ENCODE measurements around the gene HLA-DOB. TPM values are rescaled to one million over a fixed set of nuclear protein-coding genes. Genes with fewer than 3 reads are reported as not detected.

Gene HLA-DOB
- total RNA-seq, 1 donor from 2014 or later, result 4.2 TPM

DNA sequence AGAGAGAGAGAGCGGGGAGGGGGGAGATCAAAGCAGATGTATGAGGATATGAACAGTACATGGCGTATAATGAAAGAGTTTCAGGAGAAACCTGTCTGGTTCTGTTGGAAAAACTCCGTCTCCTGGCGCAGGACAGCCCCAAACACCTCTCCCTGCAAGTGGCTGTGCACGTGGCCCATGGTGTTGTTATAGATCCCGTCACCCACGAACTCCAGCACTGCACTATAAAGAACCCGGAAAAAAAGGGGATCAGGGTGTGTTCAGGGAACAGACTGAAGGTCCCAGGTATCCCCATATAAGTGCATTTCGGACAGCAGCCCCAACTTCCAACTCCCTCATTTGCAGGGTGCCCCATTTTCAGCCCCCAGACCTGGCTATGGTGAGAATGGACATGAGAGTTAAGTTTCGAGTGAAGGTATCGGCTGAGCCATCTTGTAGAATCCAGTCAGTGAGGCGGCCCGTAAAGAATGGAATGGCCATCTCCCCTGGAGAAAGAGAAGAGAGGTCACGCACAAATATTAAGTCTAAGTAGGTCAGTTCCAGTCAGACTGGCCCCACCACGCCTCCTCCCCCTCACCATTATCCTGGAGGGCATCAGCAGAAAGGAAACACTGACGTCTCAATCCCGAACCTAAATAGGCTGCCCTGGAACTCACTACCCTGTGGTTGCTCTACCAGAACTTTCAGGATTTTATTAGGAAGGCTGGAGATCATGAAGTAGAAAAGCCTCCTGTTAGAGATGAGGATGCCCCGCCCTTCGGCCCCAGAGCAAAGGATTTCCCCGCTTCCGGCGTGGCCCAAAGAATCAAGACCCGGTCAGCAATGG is 35.4 kb upstream of the HLA-DOB start:
- Mint-ChIP-seq H3K27me3 (ENCODE audit: insufficient read depth) (no peaks in the 10 kb centered on the region), H3K4me3 (peak overlapping the region; percentile 98), H3K4me1 (ENCODE audit: low read depth) (peaks cover 71% of the 10 kb centered on the region), H3K27ac (peak overlapping the region; percentile 94), H3K9me3 (no peaks in the 10 kb centered on the region), H3K36me3 (ENCODE audit: low read depth) (peaks cover 79% of the 10 kb centered on the region)
- DNase-seq (ENCODE audit: low spot score), result no peak
- intact Hi-C loops (cut with micrococcal nuclease), result loop anchor here (2.0 to 10.0 kb wide), 6 partner anchors 185 to 1280 kb away; partner anchors contain the start of genes AGPAT1, HLA-DQB1, HSPA1A and HSPA1L

DNA sequence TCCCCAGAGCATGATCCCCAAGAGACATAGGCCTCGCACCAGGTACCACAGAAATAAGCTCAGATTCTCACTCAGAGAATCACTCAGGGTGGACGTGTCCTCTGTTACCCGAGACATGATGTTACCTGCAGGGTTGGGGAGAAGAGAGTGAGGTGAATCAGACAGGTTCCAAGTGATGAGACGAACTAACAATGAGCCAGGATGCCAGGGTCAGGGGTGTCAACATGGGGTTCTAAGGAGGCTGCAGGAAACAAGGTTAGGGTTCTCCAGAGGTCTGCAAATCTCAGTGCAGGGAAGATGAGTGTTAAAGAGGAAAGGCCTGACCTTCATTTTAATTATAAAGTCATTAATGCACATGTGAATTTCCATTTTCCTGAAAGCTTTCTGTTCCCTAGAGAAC is 34.2 kb upstream of the HLA-DOB start:
- DNase-seq (ENCODE audit: low spot score), result no peak
- intact Hi-C loops (cut with micrococcal nuclease), result loop anchor here (5.0 to 10.0 kb wide), 5 partner anchors 184 to 1279 kb away; partner anchors contain the start of genes AGPAT1, HLA-DQB1, HSPA1A and HSPA1L

DNA sequence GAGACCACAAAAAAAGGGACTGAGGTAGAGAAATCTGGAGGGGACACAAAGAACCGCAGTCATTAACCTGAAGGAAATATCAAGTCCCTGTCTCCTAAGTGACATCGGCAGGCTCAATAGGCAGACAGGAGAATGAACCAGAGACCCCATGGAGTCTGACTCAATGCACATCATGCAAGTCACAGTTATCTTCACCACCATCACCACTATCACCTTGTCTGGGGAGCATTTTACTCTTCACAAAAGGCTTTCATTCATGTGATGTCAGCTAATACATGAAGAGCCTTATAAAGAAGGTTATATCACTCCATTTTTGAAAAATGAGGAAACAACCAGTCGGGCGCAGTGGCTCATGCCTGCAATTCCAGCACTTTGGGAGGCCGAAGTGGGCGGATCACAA is 32.3 kb upstream of the HLA-DOB start:
- Mint-ChIP-seq H3K4me1 (ENCODE audit: low read depth) (peaks cover 70% of the 10 kb centered on the region), H3K36me3 (ENCODE audit: low read depth) (peaks cover 81% of the 10 kb centered on the region), H3K4me3 (peak overlapping the region; percentile 75), H3K27ac (peak overlapping the region; percentile 65), H3K27me3 (ENCODE audit: insufficient read depth) (no peaks in the 10 kb centered on the region), H3K9me3 (no peaks in the 10 kb centered on the region)
- DNase-seq (ENCODE audit: low spot score), result no peak
- intact Hi-C loops (cut with micrococcal nuclease), result loop anchor here (10.0 kb wide), 1 partner anchor 566 kb away; the partner anchor contains the start of genes CUTA and PHF1

More for the DNA sequence above, 34.2 kb upstream of the HLA-DOB start:
- Mint-ChIP-seq H3K27ac (peak overlapping the region; percentile 45), H3K4me1 (ENCODE audit: low read depth) (peaks cover 74% of the 10 kb centered on the region), H3K4me3 (peak overlapping the region; percentile 98), H3K9me3 (no peaks in the 10 kb centered on the region), H3K36me3 (ENCODE audit: low read depth) (peaks cover 80% of the 10 kb centered on the region), H3K27me3 (ENCODE audit: insufficient read depth) (no peaks in the 10 kb centered on the region)

DNA sequence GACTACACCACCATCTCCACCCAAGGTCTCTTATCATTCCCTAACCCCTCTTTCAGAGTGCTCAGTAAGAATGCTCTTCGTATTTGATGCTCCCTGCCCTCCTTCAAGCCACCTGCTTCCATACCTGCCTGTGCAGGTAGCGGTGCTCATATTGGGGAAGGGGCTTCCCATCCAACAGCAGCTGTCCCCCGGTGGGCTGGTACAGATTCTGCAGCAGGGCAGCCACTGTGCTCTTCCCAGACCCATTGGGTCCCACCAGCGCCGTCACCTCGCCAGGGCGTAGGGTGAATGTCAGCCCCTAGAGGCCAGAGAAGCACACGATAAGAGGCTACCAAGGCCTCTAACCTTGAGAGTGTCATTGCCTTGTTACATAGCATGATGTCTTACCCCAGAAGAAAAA is 31.0 kb upstream of the HLA-DOB start:
- H3K9me3 Mint-ChIP-seq, result no peaks in the 10 kb centered on the region
- H3K4me3 Mint-ChIP-seq, result peak overlapping the region; percentile 75
- H3K27ac Mint-ChIP-seq, result peak overlapping the region; percentile 73
- intact Hi-C loops (cut with micrococcal nuclease), result loop anchor here (10.0 kb wide), 1 partner anchor 567 kb away; the partner anchor contains the start of genes CUTA and PHF1
- no peaks in the 10 kb centered on the region for H3K27me3 Mint-ChIP-seq (ENCODE audit: insufficient read depth)
- H3K36me3 Mint-ChIP-seq (ENCODE audit: low read depth), result peaks cover 88% of the 10 kb centered on the region
- H3K4me1 Mint-ChIP-seq (ENCODE audit: low read depth), result peaks cover 75% of the 10 kb centered on the region
- no peak for DNase-seq (ENCODE audit: low spot score)

DNA sequence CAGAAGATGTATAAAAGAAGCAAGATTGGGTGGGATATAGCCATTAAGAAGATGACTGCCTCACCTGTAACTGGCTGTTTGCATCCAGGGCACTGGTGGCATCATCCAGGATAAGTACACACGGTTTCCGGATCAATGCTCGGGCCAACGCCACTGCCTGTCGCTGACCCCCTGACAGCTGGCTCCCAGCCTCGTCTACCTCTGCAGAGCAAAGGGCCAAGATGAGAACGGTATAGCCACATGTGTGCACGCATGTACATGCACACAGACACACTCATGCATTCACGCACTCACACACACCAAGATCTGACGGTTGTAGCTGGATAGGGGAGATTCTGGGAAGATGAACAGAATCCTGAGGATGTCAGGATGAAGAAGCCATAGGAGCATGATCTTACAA is 30.2 kb upstream of the HLA-DOB start:
- intact Hi-C loops (cut with micrococcal nuclease), result loop anchor here (10.0 kb wide), 1 partner anchor 568 kb away; the partner anchor contains the start of genes CUTA and PHF1
- Mint-ChIP-seq H3K4me3 (peak overlapping the region; percentile 75), H3K27ac (peak overlapping the region; percentile 33), H3K27me3 (ENCODE audit: insufficient read depth) (no peaks in the 10 kb centered on the region), H3K9me3 (no peaks in the 10 kb centered on the region), H3K4me1 (ENCODE audit: low read depth) (peaks cover 79% of the 10 kb centered on the region), H3K36me3 (ENCODE audit: low read depth) (peaks cover 89% of the 10 kb centered on the region)
- no peak for DNase-seq (ENCODE audit: low spot score)

DNA sequence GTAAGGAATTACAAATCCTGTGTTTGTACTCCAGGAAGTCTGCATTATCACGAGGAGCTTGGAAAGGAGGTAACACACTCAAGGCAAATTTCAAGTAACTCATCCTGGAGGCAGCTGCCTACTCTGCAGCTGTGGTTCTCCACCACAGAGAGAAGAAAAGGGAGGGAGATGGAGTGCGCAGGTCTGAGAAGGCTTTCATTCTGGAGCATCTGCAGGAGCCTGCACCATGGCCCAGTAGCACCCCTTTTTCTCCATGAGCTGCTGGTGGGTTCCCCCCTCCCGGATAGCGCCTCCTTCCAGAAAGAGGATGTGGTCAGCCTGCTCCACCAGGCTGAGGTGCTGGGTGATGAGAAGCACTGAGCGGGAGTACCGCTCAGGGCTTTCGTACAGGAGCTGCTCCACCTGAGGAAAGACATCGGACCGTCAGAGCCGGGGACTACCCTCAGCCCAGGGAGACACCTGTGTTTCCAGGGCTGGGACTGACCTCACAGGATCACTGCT is 28.6 kb upstream of the HLA-DOB start:
- no peaks in the 10 kb centered on the region for H3K27me3 Mint-ChIP-seq (ENCODE audit: insufficient read depth)
- peak overlapping the region; percentile 93 for H3K4me3 Mint-ChIP-seq
- peaks cover 79% of the 10 kb centered on the region for H3K4me1 Mint-ChIP-seq (ENCODE audit: low read depth)
- H3K36me3 Mint-ChIP-seq (ENCODE audit: low read depth), result peaks cover 88% of the 10 kb centered on the region
- no peaks in the 10 kb centered on the region for H3K9me3 Mint-ChIP-seq
- peak overlapping the region; percentile 98 for H3K27ac Mint-ChIP-seq
- DNase-seq (ENCODE audit: low spot score), result peak; percentile 50
- intact Hi-C loops (cut with micrococcal nuclease), result loop anchor here (2.0 to 10.0 kb wide), 2 partner anchors 355 to 569 kb away; partner anchors contain the start of genes CUTA, PHF1, RXRB and SLC39A7

DNA sequence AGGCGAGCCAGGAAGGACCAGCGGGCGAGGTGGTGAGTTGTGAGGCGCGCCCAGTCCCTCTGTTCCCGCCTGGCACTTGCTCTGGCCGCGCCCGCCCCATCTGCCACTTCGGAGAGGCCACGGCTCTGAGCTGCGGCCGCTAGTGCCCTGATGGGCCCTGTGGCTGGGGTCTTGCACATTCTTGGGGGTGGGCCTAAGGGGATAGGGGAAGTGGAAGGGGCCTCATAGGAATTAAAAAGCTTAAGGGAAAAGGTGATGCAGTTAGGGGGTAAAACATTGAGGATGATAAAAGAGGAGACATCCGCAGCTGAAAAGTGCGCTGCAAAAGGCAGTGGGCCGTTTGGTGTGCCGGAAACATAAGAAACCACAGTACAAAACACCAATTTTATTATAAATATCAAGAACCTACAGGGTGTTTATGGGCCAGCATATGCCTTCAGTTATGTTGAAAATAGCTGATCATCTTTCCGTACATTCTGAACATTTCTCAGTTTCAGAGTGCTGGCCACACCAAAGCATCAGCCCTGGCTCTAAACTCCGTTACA is 28.1 kb upstream of the HLA-DOB start:
- Mint-ChIP-seq H3K4me1 (ENCODE audit: low read depth) (peaks cover 79% of the 10 kb centered on the region), H3K9me3 (no peaks in the 10 kb centered on the region), H3K36me3 (ENCODE audit: low read depth) (peaks cover 89% of the 10 kb centered on the region), H3K27me3 (ENCODE audit: insufficient read depth) (no peaks in the 10 kb centered on the region), H3K27ac (peak overlapping the region; percentile 98), H3K4me3 (peak overlapping the region; percentile 93)
- intact Hi-C loops (cut with micrococcal nuclease), result loop anchor here (1.0 to 10.0 kb wide), 7 partner anchors 8 to 1193 kb away; partner anchors contain the start of genes BAG6, CUTA, PHF1 and RXRB
- DNase-seq (ENCODE audit: low spot score), result no peak

DNA sequence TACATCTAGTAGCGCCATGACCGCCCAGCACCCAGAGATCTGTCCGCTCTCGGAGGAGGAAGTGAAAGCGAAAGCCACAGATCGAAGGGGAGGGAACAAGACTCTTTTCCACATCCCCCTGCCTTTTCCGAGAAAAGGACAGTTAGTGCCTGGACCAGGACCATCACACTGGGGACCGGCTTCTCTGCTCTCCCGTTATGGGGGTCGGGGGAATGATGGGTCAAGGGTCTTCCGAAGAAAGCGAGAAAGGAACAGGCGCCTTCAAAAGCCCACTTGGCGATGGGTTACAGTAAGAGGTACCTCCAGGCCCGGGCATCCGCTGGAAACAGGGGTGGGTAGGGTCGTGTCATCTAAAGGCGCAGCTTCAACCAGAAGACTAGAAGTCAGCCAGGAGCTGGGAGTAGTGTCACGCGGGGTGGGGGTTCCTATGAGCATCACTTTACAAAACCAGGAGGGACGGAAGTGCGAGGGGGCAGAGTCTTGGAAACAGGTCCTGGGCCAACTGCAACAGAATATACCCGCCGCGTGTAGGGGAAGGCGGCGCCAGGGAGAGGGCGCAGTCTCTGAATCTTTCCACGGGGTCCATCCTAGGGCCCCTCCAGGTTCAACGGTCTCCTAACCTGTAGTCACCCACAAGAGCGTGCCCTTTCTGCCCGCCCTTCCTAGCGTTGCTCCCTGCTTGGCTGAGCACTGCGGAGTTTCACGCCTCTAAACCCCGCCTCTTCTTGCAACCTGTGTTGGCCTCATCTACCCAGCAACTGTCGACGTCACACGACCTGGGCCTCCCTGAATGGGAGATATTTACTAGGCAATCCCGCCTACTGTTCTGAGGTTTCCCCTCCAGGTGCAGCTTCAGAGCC is 27.4 kb upstream of the HLA-DOB start, which contains the start of gene PSMB8:
Gene PSMB8, minus strand, starts transcription at position 69 of the 860 bp plus-strand sequence. Its CDS starts 51 bp downstream, at position 18.
- H3K36me3 Mint-ChIP-seq (ENCODE audit: low read depth), result peaks cover 85% of the 10 kb centered on the region
- H3K9me3 Mint-ChIP-seq, result no peaks in the 10 kb centered on the region
- H3K4me1 Mint-ChIP-seq (ENCODE audit: low read depth), result peaks cover 82% of the 10 kb centered on the region
- H3K4me3 Mint-ChIP-seq, result peak within 1 kb of the TSS; percentile 93
- peak; percentile 96 for DNase-seq (ENCODE audit: low spot score)
- H3K27ac Mint-ChIP-seq, result peak within 1 kb of the TSS; percentile 98
- intact Hi-C loops (cut with micrococcal nuclease), result loop anchor here (1.0 to 10.0 kb wide), 7 partner anchors 9 to 1192 kb away; partner anchors contain the start of genes BAG6, CUTA, PHF1 and RXRB
- H3K27me3 Mint-ChIP-seq (ENCODE audit: insufficient read depth), result no peaks in the 10 kb centered on the region

DNA sequence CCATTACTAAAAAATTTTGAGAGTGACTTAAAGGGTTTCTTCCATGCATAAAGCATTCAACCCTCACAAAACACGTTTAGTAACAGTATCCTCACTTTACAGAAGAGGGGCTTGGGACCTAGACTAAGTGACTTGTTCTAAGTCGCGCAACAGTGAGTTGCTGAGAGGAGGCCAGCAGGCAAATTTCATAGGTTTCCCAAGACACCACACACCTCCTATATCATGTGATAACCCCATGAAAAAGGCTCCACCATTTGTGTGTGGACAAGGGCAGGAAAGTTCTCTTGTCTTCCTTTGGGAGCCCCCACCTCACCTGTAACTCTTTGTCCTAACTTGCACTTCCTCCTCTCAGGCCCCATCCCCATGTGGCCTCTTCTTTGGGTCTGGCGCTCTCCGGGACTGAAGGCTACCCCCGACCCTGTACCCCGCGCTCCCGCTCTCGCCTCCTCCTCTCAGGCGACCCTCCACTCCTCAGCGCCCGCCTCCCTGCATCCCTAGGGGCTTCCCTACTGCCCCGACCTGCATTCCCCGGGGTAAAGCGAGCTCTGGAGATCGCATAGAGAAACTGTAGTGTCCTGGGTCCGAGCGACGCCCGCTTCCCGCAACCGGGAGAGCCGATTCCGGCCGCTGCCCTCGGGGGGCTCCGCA is 26.7 kb upstream of the HLA-DOB start:
- H3K36me3 Mint-ChIP-seq (ENCODE audit: low read depth), result peaks cover 78% of the 10 kb centered on the region
- peak overlapping the region; percentile 93 for H3K4me3 Mint-ChIP-seq
- H3K27ac Mint-ChIP-seq, result peak overlapping the region; percentile 98
- intact Hi-C loops (cut with micrococcal nuclease), result loop anchor here (5.0 to 10.0 kb wide), 3 partner anchors 469 to 1191 kb away; partner anchors contain the start of genes BAG6, CUTA, PHF1 and TAPBP
- no peaks in the 10 kb centered on the region for H3K9me3 Mint-ChIP-seq
- H3K4me1 Mint-ChIP-seq (ENCODE audit: low read depth), result peaks cover 78% of the 10 kb centered on the region
- no peak for DNase-seq (ENCODE audit: low spot score)
- H3K27me3 Mint-ChIP-seq (ENCODE audit: insufficient read depth), result no peaks in the 10 kb centered on the region

DNA sequence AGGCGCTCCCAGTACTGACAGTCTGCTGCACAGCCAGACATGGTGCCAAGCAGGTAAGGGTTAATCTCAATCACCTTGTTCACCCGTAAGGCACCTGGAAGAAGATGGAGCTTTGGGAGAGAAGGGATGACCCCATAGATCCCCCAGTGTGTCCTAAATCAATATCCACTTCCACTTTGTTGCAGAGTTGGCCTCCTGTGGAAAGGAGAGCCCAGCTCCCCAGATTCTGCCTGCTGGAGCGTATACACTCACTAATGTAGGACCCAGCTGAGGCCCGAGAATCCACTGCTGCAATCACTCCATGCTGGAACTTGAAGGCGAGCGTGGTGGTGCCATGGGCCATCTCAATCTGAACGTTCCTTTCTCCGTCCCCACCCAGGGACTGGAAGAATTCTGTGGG is 25.9 kb upstream of the HLA-DOB start:
- no peak for DNase-seq (ENCODE audit: low spot score)
- H3K4me3 Mint-ChIP-seq, result peak overlapping the region; percentile 93
- H3K9me3 Mint-ChIP-seq, result no peaks in the 10 kb centered on the region
- no peaks in the 10 kb centered on the region for H3K27me3 Mint-ChIP-seq (ENCODE audit: insufficient read depth)
- peaks cover 70% of the 10 kb centered on the region for H3K36me3 Mint-ChIP-seq (ENCODE audit: low read depth)
- peaks cover 71% of the 10 kb centered on the region for H3K4me1 Mint-ChIP-seq (ENCODE audit: low read depth)
- intact Hi-C loops (cut with micrococcal nuclease), result loop anchor here (5.0 to 10.0 kb wide), 3 partner anchors 470 to 1190 kb away; partner anchors contain the start of genes BAG6, CUTA, PHF1 and TAPBP
- H3K27ac Mint-ChIP-seq, result peak overlapping the region; percentile 98

DNA sequence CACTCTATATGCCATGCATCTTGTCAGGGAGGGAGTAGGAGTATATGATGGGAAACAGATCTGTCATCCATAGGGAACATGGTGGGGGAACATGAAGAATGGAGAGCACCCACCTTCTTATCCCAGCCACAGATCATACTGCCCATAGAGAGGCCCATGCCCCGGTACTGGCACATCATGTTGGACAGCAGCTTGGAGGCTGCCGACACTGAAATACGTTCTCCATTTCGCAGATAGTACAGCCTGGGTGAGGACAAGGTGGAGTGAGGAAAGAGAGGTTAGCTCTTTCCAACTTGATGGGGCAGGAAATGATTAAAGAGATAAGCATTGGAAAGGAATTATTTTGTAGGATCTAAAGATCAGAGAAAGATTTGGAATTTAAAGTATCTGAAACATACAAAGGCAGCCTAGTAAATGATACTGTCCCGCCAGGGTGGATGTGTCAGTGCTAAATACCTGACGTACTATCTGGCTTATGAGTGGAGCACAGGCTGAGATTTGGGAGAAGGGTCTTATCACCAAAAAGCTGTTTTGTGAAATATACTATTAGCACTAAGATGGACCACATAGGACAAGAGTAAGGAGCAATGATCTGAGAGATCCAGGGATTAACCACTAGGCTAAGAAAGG is 25.3 kb upstream of the HLA-DOB start:
- Mint-ChIP-seq H3K27ac (peak overlapping the region; percentile 88), H3K36me3 (ENCODE audit: low read depth) (peaks cover 70% of the 10 kb centered on the region), H3K27me3 (ENCODE audit: insufficient read depth) (no peaks in the 10 kb centered on the region), H3K4me1 (ENCODE audit: low read depth) (peaks cover 70% of the 10 kb centered on the region), H3K4me3 (peak overlapping the region; percentile 93), H3K9me3 (no peaks in the 10 kb centered on the region)
- intact Hi-C loops (cut with micrococcal nuclease), result loop anchor here (5.0 to 10.0 kb wide), 3 partner anchors 470 to 1190 kb away; partner anchors contain the start of genes BAG6, CUTA, PHF1 and TAPBP
- DNase-seq (ENCODE audit: low spot score), result no peak

Measured in activated T-helper 1 cell treated with anti-CD3 and anti-CD28 coated beads, Interleukin-12 subunit alpha, Interleukin-12 subunit beta, Interleukin-2, Interleukin-4 antibody, amounts not matched to agents 30 ng/mL and 10 ng/mL and 1 ng/mL, durations not matched to agents 14 hours and 24 hours and 36 hours (primary cell).